ENCODE data around the gene PROCR. TPM values are rescaled to one million over a fixed set of nuclear protein-coding genes. Genes with fewer than 3 reads are reported as not detected.

The PROCR gene

Small RNA genes lying within 50 kb of the gene (small RNA-seq; reads per million reads assigned to genes)
- gene MT1P3 (ENCODE audit: insufficient read depth) (not detected), gene RNA5SP483 (ENCODE audit: insufficient read depth) (not detected)
